Heart left ventricle (tissue), 16 donors: Measurements from ENCODE around the gene HAL. TPM values are rescaled to one million over a fixed set of nuclear protein-coding genes. Genes with fewer than 3 reads are reported as not detected.

ENCODE experiments used
- ATAC-seq, 4 donors: fragments of 200-7000 bp; cut with Tn5 transposase; one replicate each; pipeline ENCODE4 v1.9.1; 2020 to 2022; ENCODE audit warnings: moderate library complexity in 4 of 4, mild to moderate bottlenecking in 3 of 4, moderate number of reproducible peaks in 1 of 4
- DNase-seq, 5 donors: peaks; one replicate each; pipeline ENCODE4 v3.0.0-alpha.2; 2020
- H3K27ac ChIP-seq, 12 donors: fragments of 200-600 bp; sonication (generic) in 4 of 12; one replicate each; pipeline versions ENCODE4 v1.5.0 to v1.8.0; 2016 to 2022; ENCODE audit warnings: mild to moderate bottlenecking in 2 of 12
- H3K27me3 ChIP-seq, 9 donors: fragments of 200-600 bp; sonication (generic) in 2 of 9; one replicate each; pipeline versions ENCODE4 v1.5.1 to v1.8.0; 2016 to 2022; ENCODE audit warnings: mild to moderate bottlenecking in 3 of 9
- H3K36me3 ChIP-seq, 9 donors: fragments of 200-600 bp; sonication (generic) in 2 of 9; one replicate each; pipeline versions ENCODE4 v1.5.0 to v1.8.0; 2018 to 2022; ENCODE audit warnings: mild to moderate bottlenecking in 2 of 9
- H3K4me1 ChIP-seq, 12 donors: fragments of 200-600 bp; sonication (generic) in 4 of 12; one replicate each; pipeline versions ENCODE4 v1.5.0 to v1.8.0; 2016 to 2022; ENCODE audit warnings: mild to moderate bottlenecking in 3 of 12
- H3K4me3 ChIP-seq, 12 donors: fragments of 200-600 bp; sonication (generic) in 4 of 12; one replicate each; pipeline versions ENCODE4 v1.5.0 to v1.8.0; 2017 to 2022; ENCODE audit warnings: mild to moderate bottlenecking in 9 of 12, moderate library complexity in 4 of 12
- H3K9me3 ChIP-seq, 12 donors: fragments of 200-600 bp; sonication (generic) in 4 of 12; one replicate each; pipeline versions ENCODE4 v1.5.0 to v1.8.0; 2016 to 2022; ENCODE audit warnings: mild to moderate bottlenecking in 1 of 12
- POLR2A ChIP-seq, 2 donors: fragments of 450-650 bp; IDR thresholded peaks; one replicate each; pipeline ENCODE4 v1.6.1; 2017; ENCODE audit warnings: antibody characterized with exemption in 2 of 2, mild to moderate bottlenecking in 2 of 2, moderate library complexity in 2 of 2
- WGBS, 4 donors: extraction: QIAGEN DNeasy Blood & Tissue Kit in 2 of 4; methylation state at CpG; one replicate each; pipeline versions ENCODE4 v1.1.5 to v1.1.7; 2013 to 2018; 5-methylcytosine and 5-hydroxymethylcytosine counted together
- intact Hi-C, 10 donors: fragments of 100-400 bp; cut with DNase I; formaldehyde crosslinking; loops; one replicate each; pipeline versions ENCODE4 v1.11.1 to v1.14.2; 2022
- polyA plus RNA-seq, 2 donors: library from polyadenylated mRNA; stranded (reverse); fragments of 200-250 nt; gene quantifications; one replicate each; pipeline ENCODE4 v1.2.3, GENCODE V29; 2013
- total RNA-seq, 9 donors: library from RNA; depleted of rRNA in 2 of 9; stranded (reverse); fragments of >200 nt in 2 of 9; fragmentation: NEBNext Ultra II Directional in 3 of 9; extraction: Animal tissue kit (Norgen Biotek cat#: 25700) in 3 of 9; gene quantifications; one replicate each; pipeline versions ENCODE4 v1.1.0 to v1.2.4, GENCODE V29; 2016 to 2023
- TF ChIP-seq, protein P1 (sequence below), 12 donors: fragments of 200-600 bp; sonication (generic) in 4 of 12; IDR thresholded peaks; one replicate each; pipeline versions ENCODE4 v1.5.0 to v1.8.0; 2018 to 2022; ENCODE audit warnings: antibody characterized with exemption in 12 of 12, mild to moderate bottlenecking in 5 of 12
- donor health status: ischemic (EF 13 %, LVEDD 7.1; RV severe dilation, severe dysfunction).
- donor health status: healthy with polysubstance abuse.
- donor health status: DM: no; HTN: yes; CAD: no.
- donor health status: DM: no; HTN: no; CAD: no.
- donor health status: ischemic (EF 25% LVEDD 6.9; RV normal size, moderate dysfunction).
- donor health status: ischemic (EF 25% LVEDD 5.7; RV mildly dilated, moderate dysfunction).
- donor health status: healthy.
- donor health status: DM: yes; HTN: yes; CAD: no.
- donor health status: ischemic (EF 35%, LVEDD 5.7; RV mildly dilated, moderate dysfunction).
- donor health status: nonischemic (EF 11% LVEDD 7.7; RV severe dilation, severe dysfunction).
- donor health status: DM: yes; HTN: yes; CAD: no.
- donor health status: PGD.
- donor health status: ischemic (EF 29% LVEDD 5.4; RV normal size, mild dysfunction).
- donor health status: nonischemic (EF 23%, LVEDD 6.1; RV moderate dilation, normal function).

Gene HAL
- total and polyA plus RNA-seq, 11 donors, result 0.04 to 0.79 (median 0.11) TPM; not detected in 5

- H3K4me3 ChIP-seq, result no peak overlapping the region
- no peaks in the 10 kb centered on the region for H3K27me3 ChIP-seq
- ATAC-seq (no peak), DNase-seq (no peak)
- intact Hi-C loops, result no loop called here
- no peak overlapping the region for H3K27ac ChIP-seq
- no peaks in the 10 kb centered on the region for H3K36me3 ChIP-seq
- TF ChIP-seq, protein P1, sequence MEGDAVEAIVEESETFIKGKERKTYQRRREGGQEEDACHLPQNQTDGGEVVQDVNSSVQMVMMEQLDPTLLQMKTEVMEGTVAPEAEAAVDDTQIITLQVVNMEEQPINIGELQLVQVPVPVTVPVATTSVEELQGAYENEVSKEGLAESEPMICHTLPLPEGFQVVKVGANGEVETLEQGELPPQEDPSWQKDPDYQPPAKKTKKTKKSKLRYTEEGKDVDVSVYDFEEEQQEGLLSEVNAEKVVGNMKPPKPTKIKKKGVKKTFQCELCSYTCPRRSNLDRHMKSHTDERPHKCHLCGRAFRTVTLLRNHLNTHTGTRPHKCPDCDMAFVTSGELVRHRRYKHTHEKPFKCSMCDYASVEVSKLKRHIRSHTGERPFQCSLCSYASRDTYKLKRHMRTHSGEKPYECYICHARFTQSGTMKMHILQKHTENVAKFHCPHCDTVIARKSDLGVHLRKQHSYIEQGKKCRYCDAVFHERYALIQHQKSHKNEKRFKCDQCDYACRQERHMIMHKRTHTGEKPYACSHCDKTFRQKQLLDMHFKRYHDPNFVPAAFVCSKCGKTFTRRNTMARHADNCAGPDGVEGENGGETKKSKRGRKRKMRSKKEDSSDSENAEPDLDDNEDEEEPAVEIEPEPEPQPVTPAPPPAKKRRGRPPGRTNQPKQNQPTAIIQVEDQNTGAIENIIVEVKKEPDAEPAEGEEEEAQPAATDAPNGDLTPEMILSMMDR (IDR thresholded peaks at IDR 0.05), result no peak
- no peak for TF ChIP-seq POLR2A (IDR thresholded peaks at IDR 0.05)
- WGBS, 4 donors, result 59 to 65% (median 63%) methylated on average over 19 to 27 of the region's 27 CpGs
- H3K4me1 ChIP-seq, result no peaks in the 10 kb centered on the region
- H3K9me3 ChIP-seq, result no peaks in the 10 kb centered on the region
These were observed 39.5 kb downstream of the HAL start for GRCh38 chr12:95956557-95957145.

DNA sequence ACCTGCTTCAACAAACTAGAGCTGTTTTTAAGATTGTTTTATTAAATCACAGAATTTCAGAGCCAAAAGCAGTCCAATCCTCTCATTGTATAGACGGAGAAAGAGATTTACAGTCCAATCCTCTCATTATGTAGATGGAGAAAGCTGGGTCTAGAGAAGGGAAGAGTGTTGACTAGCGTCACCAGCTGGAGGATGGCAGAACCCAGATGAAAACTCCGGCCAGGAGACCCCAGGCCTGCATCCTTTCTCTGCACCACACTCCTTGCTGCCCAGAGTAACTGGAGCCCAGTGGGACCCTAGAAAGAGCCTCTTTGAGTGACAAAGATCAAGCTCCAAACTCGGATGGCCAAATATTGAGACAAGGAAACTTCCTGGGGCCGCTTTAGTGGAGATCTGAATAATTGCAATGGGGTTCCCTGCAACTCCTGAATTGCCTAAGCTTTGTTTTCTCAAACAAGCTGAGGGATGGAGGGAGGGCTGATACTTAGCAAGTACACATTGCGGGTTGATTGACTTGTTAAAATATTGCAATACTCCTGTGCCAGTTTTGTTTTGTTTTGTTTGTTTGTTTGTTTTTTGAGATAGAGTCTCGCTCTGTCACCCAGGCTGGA, 40.5 kb downstream of the HAL start:
- Histone ChIP-seq H3K27ac (no peak overlapping the region), H3K36me3 (no peaks in the 10 kb centered on the region), H3K27me3 (peaks cover 0 to under 1% (median 0%) of the 10 kb centered on the region in 9 donors), H3K4me3 (no peak overlapping the region), H3K4me1 (no peaks in the 10 kb centered on the region), H3K9me3 (no peaks in the 10 kb centered on the region)
- intact Hi-C loops, result no loop called here
- WGBS, 4 donors, result 84 to 94% (median 85%) methylated on average over 7 of the region's 7 CpGs
- no peak for DNase-seq
- ATAC-seq, result no peak
- TF ChIP-seq POLR2A (IDR thresholded peaks at IDR 0.05), result no peak
- TF ChIP-seq, protein P1 (IDR thresholded peaks at IDR 0.05), result no peak

DNA sequence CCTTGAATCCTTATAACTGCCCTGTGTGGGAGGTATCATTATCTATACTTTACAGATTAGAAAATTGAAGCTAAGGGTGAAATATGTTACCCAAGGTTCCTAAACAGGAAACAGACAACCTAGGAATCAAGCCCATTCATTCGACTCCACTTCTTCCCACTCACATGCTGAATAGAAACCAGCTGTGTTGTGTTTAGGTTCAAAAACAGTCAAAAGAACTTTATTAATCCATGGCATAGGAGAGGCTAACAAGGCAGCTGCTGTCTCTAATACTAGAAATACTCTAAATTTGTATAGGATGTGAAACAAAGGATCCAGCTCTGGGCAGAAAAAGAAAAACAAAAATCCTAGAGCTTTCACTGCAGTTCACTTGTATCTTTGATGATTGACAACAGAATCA, 43.1 kb downstream of the HAL start:
- 30 to 51% (median 49%) methylated on average over 1 of the region's 1 CpG for WGBS, 4 donors
- ATAC-seq (no peak), DNase-seq (no peak)
- Histone ChIP-seq H3K36me3 (no peaks in the 10 kb centered on the region), H3K4me3 (no peak overlapping the region), H3K27me3 (peaks cover 0 to 3% (median 0%) of the 10 kb centered on the region in 9 donors), H3K9me3 (no peaks in the 10 kb centered on the region), H3K4me1 (no peaks in the 10 kb centered on the region), H3K27ac (no peak overlapping the region)
- intact Hi-C loops, result no loop called here
- TF ChIP-seq, protein P1 (IDR thresholded peaks at IDR 0.05), result no peak
- no peak for TF ChIP-seq POLR2A (IDR thresholded peaks at IDR 0.05)

DNA sequence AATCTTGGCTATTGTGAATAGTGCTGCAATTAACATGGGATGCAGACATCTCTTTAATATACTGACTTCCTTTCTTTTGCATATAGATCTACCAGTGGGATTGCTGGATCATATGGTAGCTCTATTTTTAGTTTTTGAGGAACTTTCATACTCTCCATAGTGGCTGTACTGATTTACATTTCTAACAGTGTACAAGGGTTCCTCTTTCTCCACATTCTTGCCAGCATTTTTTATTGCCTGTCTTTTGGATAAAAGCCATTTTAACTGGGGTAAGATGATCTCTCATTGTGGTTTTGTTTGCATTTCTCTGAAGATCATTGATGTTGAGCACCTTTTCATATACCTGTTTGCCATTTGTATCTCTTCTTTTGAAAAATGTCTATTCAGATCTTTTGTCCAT, 44.6 kb downstream of the HAL start:
- ATAC-seq, result no peak
- no peak for TF ChIP-seq POLR2A (IDR thresholded peaks at IDR 0.05)
- TF ChIP-seq, protein P1 (IDR thresholded peaks at IDR 0.05), result no peak

More for the DNA sequence above, 44.6 kb downstream of the HAL start:
- H3K4me1 ChIP-seq, result no peaks in the 10 kb centered on the region
- H3K4me3 ChIP-seq, result no peak overlapping the region
- no peak overlapping the region for H3K27ac ChIP-seq
- DNase-seq, result no peak
- peaks cover 0 to 3% (median 0%) of the 10 kb centered on the region in 9 donors for H3K27me3 ChIP-seq
- H3K9me3 ChIP-seq, result no peaks in the 10 kb centered on the region
- H3K36me3 ChIP-seq, result no peaks in the 10 kb centered on the region
- intact Hi-C loops, result no loop called here
